Activated naive CD8-positive, alpha-beta T cell treated with anti-CD3 and anti-CD28 coated beads, Interleukin-2, amount 50 U/mL, for 24 hours (primary cell): Measurements from ENCODE around the gene KIF3B.
A peak's percentile ranks its signal among the peaks of the same experiment; 100 is the strongest.
"Not testable (repeated sequence)": the region's sequence is repeated elsewhere in the genome, so short reads cannot be mapped to it uniquely, and the experiment has no call there.

Experiments used
- ATAC-seq: fragments of 150-1000 bp; cut with Tn5 transposase; one replicate; pipeline ENCODE4 v1.10.0; 2021
- DNase-seq: peaks from one replicate; pipeline ENCODE4 v3.0.0; 2021
- H3K27ac Mint-ChIP-seq: one replicate; pipeline ENCODE4 v1.8.0; 2021; ENCODE audit warnings: mild to moderate bottlenecking, mixed read lengths
- H3K27me3 Mint-ChIP-seq: one replicate; pipeline ENCODE4 v1.8.0; 2021; ENCODE audit warnings: mixed read lengths
- H3K36me3 Mint-ChIP-seq: one replicate; pipeline ENCODE4 v1.8.0; 2021; ENCODE audit warnings: low read depth, mixed read lengths
- H3K4me1 Mint-ChIP-seq: one replicate; pipeline ENCODE4 v1.8.0; 2021; ENCODE audit warnings: mixed read lengths
- H3K4me3 Mint-ChIP-seq: one replicate; pipeline ENCODE4 v1.8.0; 2021; ENCODE audit warnings: mild to moderate bottlenecking, moderate library complexity, mixed read lengths
- H3K9me3 Mint-ChIP-seq: one replicate; pipeline ENCODE4 v1.8.0; 2021; ENCODE audit warnings: mixed read lengths

KIF3B gene

DNA sequence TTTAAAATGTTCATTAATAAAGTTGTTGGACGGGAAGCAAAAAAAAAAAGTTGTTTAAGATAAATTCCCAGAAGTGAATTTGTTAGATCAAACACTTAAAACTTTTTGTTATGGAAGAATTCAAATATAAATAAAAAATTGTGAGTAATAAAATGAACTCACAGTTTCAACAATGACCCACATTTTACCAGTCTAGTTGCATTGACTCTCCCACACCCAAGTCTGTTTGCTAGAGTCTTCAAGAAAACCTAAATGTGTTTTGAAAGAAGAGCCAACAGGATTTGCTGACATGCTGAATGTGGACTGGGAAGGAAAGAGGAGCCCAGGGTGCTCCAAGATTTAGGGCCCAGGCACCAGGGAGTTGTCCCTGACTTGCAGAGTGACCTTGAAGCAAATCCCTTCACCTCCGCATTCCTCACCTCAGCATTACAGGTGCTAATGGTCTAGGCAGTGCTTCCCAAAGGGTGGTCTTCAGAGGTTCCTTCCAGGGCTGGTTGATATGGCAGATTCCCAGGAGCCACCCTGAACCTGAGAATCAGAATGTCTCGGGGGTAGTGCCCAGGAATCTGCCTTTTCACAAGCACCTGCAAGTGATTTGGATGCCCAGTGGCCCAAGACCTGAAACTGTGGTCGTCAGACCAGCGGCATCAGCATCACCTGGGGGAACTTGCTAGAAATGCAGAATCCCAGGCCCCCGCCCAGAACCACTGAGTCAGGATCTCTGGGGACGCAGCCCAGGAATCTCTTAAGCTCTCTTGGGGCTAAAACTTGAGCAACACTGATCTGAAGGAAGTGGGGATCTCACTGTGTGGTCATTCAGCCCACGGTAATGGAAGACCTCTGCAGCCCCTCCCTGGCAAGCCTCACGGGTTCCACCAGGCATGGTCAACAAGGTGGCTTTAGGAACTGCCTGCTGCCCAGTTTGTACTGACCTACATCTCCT, 38.7 kb upstream of the KIF3B start:
- Mint-ChIP-seq H3K36me3 (peaks cover 29% of the 10 kb centered on the region), H3K27ac (no peak overlapping the region), H3K4me3 (no peak overlapping the region), H3K27me3 (no peaks in the 10 kb centered on the region), H3K4me1 (peaks cover 49% of the 10 kb centered on the region), H3K9me3 (no peaks in the 10 kb centered on the region)
- DNase-seq (no peak), ATAC-seq (no peak)

DNA sequence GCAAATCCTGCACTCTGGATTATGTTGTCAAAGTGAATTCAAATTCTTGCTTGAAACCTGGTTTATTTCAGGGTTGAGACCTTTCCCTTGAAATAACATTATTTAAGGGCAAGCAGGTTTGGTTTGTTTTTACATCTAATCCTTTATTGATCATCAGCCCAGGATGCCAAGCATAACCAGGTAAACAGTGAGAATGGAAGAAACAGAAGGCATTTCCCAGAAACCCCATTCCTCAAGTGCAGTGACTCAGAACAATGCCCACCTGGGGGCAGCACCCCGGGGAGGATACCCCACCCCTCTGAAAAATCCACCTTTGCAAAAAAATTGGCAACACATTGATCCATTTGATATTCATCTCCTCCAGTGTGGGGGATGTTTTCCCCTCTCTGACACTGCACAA, 37.2 kb upstream of the KIF3B start:
- H3K36me3 Mint-ChIP-seq, result peaks cover 15% of the 10 kb centered on the region
- peaks cover 52% of the 10 kb centered on the region for H3K4me1 Mint-ChIP-seq
- no peak overlapping the region for H3K4me3 Mint-ChIP-seq
- no peak for ATAC-seq
- no peaks in the 10 kb centered on the region for H3K9me3 Mint-ChIP-seq
- H3K27ac Mint-ChIP-seq, result peak overlapping the region; percentile 25
- DNase-seq, result no peak
- no peaks in the 10 kb centered on the region for H3K27me3 Mint-ChIP-seq

DNA sequence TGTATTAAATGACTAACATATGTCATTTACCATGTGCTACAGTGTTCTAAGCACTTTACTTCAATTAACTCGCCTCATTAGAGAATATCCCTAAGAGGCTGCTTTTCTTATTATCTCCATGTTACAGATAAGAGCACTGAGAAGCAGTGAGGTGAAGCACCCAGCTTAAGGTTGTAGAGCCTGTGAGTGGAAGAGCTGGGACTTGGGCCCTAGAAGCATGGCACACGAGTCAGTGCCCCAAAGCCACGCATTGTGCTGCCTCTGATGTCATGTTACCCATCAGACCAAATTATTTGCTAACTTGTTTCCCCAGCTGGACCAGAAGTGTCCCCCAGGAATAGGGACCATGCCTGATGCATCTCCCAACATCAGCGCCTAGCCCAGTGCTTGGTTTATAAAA, 35.6 kb upstream of the KIF3B start:
- no peak overlapping the region for H3K4me3 Mint-ChIP-seq
- ATAC-seq (peak; percentile 56), DNase-seq (no peak)
- no peaks in the 10 kb centered on the region for H3K9me3 Mint-ChIP-seq
- H3K4me1 Mint-ChIP-seq, result peaks cover 55% of the 10 kb centered on the region
- H3K27me3 Mint-ChIP-seq, result no peaks in the 10 kb centered on the region
- no peak overlapping the region for H3K27ac Mint-ChIP-seq
- H3K36me3 Mint-ChIP-seq, result peaks cover 3% of the 10 kb centered on the region

DNA sequence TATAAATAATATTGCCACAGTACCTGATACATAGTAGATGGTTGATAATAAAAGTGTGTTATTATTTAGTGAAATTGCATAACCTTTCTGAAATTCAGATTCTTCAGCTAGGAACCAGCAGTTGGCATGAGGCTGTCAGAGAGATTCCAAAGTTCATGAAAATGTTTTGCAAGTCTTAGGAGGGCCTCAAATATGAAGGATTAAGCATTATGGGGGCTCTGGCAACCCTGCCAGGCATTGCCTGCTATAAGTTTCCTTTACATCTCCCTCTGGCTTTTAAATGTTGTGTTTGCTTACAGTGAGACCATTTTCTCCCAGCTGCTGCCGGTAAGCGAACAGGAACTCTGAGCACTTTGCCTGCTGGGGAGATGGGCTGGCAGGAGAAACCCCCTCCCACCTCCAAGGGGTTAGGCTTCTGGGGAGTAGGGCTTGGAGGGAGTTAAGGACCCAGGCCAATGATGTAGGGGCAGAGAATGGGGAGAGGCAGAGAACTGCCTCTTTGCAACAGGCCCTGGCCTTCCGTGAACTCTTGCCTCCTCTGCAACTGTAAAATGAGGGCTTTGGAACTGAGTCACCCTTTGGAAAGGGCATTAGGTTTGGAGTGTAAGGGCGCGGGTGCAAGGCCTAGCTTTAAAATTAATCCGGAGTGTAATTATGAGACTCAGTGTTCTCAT, 33.2 kb upstream of the KIF3B start:
- peaks cover 61% of the 10 kb centered on the region for H3K4me1 Mint-ChIP-seq
- no peak for ATAC-seq
- H3K36me3 Mint-ChIP-seq, result peaks cover 2% of the 10 kb centered on the region
- H3K27ac Mint-ChIP-seq, result peak overlapping the region; percentile 53
- H3K4me3 Mint-ChIP-seq, result no peak overlapping the region
- DNase-seq, result no peak
- H3K9me3 Mint-ChIP-seq, result no peaks in the 10 kb centered on the region
- H3K27me3 Mint-ChIP-seq, result no peaks in the 10 kb centered on the region

DNA sequence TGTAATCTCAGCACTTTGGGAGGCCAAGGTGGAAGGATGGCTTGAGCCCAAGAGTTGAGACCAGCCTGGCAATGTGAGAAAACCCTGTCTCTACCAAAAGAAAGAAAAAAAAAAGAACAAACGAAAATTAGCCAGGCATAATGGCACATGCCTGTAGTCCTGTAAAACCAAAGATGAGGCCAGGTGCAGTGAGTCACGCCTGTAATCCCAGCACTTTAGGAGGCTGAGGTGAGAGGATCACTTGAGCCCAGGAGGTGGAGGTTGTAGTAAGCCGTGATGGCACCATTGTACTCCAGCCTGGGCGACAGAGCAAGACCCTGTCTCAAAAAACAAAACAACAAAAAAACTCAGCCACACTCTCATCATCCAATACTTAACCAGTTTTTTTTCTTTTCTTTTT, 32.5 kb upstream of the KIF3B start:
- H3K4me1 Mint-ChIP-seq, result peaks cover 61% of the 10 kb centered on the region
- H3K27me3 Mint-ChIP-seq, result no peaks in the 10 kb centered on the region
- ATAC-seq (no peak), DNase-seq (no peak)
- peak overlapping the region; percentile 53 for H3K27ac Mint-ChIP-seq
- no peak overlapping the region for H3K4me3 Mint-ChIP-seq
- no peaks in the 10 kb centered on the region for H3K9me3 Mint-ChIP-seq
- H3K36me3 Mint-ChIP-seq, result peaks cover 4% of the 10 kb centered on the region

DNA sequence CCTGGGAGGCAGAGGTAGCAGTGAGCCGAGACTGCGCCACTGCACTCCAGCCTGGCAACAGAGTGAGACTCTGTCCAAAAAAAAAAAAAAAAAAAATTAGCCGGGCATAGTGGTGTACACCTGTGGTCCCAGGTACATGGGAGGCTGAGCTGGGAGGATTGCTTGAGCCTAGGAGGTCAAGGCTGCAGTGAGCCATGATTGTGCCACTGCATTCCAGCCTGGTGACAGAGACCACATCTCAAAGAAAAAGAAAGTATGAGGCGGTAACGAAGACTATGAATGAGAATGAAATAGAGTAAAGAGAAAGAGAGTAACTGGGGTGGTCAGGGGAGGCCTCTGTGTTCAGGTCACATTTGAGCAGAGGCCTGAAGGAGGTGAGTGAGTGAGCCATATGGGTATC, 31.2 kb upstream of the KIF3B start:
- H3K4me1 Mint-ChIP-seq, result peaks cover 61% of the 10 kb centered on the region
- not testable (repeated sequence) for H3K27me3 Mint-ChIP-seq

DNA sequence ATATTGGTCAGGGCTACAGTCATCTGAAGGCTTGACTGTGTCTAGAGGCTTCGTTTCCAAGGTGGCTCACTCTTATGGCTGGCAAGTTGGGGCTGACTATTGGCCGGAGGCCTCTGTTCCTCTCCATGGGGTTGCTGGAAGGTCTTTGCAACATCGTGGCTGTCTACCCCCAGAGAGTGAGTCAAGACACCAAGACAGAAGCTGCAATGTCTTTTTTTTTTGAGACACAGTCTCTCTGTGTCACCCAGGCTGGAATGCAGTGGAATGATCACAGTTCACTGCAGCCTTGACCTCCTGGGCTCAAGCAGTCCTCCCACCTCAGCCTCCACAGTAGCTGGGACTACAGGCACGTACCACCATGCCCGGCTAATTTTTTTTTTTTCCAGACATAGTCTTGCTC, 29.4 kb upstream of the KIF3B start:
- H3K4me1 Mint-ChIP-seq, result peaks cover 71% of the 10 kb centered on the region
- DNase-seq (no peak), ATAC-seq (peak; percentile 3)
- H3K27me3 Mint-ChIP-seq, result no peaks in the 10 kb centered on the region
- peak overlapping the region; percentile 84 for H3K27ac Mint-ChIP-seq
- H3K9me3 Mint-ChIP-seq, result no peaks in the 10 kb centered on the region
- H3K36me3 Mint-ChIP-seq, result peaks cover 16% of the 10 kb centered on the region
- no peak overlapping the region for H3K4me3 Mint-ChIP-seq

More for the DNA sequence above, 31.2 kb upstream of the KIF3B start:
- H3K36me3 Mint-ChIP-seq, H3K4me3 Mint-ChIP-seq, H3K9me3 Mint-ChIP-seq, ATAC-seq, DNase-seq: not testable (repeated sequence)
- H3K27ac Mint-ChIP-seq, result peak overlapping the region; percentile 67

DNA sequence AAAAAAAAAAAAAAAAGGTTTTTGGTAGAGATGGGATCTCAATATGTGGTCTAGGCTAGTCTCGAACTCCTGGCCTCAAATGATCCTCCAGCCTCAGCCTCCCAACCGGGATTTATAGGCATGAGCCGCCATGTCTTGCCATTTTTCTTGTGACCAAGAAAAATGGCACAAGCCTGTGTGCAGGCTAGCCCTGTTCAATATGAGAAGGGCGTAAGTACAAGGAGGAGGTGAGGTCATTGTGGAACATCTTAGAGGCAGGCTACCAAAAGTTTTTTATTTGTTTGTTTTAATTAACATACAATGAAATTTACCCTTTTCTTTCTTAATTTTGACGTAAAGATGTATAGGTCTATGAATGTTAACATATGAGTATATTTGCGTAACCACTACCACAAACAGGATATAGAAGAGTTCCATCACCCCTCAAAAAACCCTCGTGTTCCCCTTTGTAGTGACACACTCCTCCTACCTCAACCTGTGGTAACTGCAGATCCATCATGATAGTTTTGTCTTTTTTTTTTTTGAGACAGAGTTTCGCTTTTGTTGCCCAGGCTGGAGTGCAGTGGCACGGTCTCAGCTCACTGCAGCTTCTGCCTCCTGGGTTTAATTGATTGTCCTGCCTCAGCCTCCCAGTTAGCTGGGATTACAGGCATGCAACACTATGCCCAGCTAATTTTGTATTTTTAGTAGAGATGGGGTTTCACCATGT, 28.3 kb upstream of the KIF3B start:
- Mint-ChIP-seq H3K9me3 (peaks cover 5% of the 10 kb centered on the region), H3K27ac (peak overlapping the region; percentile 98), H3K36me3 (peaks cover 22% of the 10 kb centered on the region), H3K4me1 (peaks cover 81% of the 10 kb centered on the region), H3K27me3 (no peaks in the 10 kb centered on the region), H3K4me3 (peak overlapping the region; percentile 49)
- peak; percentile 75 for ATAC-seq
- peak; percentile 34 for DNase-seq

DNA sequence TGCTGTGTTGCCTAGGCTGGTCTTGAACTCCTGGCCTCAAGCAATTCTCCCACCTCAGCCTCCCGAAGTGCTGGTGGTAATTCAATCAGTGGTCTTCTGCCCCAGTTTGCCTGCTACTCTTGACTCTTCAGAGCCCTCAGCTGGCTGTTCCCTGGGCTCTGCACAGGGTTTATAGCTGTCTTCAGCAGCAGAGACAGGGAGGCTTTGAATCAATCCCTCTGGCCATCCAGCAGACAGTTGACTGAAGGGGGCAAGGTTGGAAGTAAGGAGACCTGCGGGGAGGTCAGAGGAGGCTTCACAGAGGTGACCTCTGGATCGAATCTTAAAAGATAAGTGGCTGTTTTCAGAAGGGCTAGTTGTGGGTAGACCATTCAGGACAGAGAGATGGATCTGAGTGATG, 26.0 kb upstream of the KIF3B start:
- Mint-ChIP-seq H3K9me3 (peaks cover 5% of the 10 kb centered on the region), H3K27ac (peak overlapping the region; percentile 98)

DNA sequence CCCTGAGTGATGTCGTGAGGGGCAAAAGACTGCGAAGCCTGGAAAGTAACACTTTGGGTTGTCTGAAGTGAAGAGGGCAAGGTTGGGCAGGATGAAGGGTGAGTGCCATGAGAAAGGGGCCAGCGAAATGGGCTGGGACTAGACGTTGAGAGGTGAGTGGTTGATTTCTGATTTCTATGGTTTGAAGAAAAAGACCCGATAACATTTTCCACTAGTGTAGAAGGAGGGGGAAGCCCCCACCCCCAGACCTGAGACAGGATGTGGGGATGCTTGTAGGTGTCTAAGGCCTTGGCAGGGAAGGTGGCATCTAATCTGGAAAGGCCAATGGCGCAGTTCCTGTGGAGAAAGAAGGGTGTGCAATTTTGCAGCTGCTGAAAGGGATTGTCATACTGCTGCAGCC, 25.3 kb upstream of the KIF3B start:
- Mint-ChIP-seq H3K4me1 (peaks cover 87% of the 10 kb centered on the region), H3K9me3 (peaks cover 5% of the 10 kb centered on the region), H3K27me3 (no peaks in the 10 kb centered on the region), H3K27ac (peak overlapping the region; percentile 98), H3K4me3 (peak overlapping the region; percentile 79), H3K36me3 (peaks cover 22% of the 10 kb centered on the region)
- DNase-seq (peak; percentile 92), ATAC-seq (peak; percentile 80)

More for the DNA sequence above, 26.0 kb upstream of the KIF3B start:
- H3K36me3 Mint-ChIP-seq, result peaks cover 22% of the 10 kb centered on the region
- no peaks in the 10 kb centered on the region for H3K27me3 Mint-ChIP-seq
- ATAC-seq (no peak), DNase-seq (peak; percentile 37)
- H3K4me1 Mint-ChIP-seq, result peaks cover 86% of the 10 kb centered on the region
- peak overlapping the region; percentile 79 for H3K4me3 Mint-ChIP-seq

DNA sequence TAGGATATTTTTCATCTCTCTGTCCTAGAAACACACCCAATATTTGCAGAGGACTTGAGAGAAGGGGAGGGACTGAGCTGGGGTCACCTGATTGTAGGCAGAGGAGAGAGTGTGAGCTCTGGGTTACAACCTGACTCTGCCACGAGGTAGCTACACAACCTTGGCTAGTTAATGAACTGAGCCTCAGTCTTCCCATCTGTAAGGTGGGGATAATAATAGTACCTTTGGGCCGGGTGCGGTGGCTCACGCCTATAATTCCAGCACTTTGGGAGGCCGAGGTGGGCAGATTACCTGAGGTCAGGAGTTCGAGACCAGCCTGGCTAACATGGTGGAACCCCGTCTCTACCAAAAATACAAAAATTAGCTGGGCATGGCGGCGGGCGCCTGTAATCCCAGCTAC, 16.5 kb upstream of the KIF3B start:
- not testable (repeated sequence) for H3K27me3 Mint-ChIP-seq, H3K27ac Mint-ChIP-seq, DNase-seq, H3K9me3 Mint-ChIP-seq, ATAC-seq, H3K36me3 Mint-ChIP-seq, H3K4me3 Mint-ChIP-seq
- peaks cover 20% of the 10 kb centered on the region for H3K4me1 Mint-ChIP-seq

DNA sequence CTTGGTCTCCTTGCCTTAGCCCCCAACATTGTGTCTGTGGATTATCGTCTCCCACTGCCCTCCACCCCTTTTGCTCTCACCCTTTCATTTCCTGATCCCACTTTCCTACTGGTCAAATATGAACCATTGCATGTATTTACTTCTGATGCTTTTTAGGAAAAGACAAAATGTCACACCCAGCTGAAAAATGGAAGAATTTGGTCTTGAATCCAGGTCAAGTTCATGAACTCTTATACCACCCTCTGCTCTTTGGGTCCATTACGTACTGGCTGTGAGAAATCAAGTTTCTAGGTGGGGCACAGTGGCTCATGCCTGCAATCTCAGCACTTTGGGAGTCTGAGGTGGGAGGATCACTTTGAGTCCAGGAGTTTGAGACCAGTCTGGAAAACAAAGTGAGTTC, 15.8 kb upstream of the KIF3B start:
- no peaks in the 10 kb centered on the region for H3K27me3 Mint-ChIP-seq
- H3K36me3 Mint-ChIP-seq, result peaks cover 1% of the 10 kb centered on the region
- no peak overlapping the region for H3K4me3 Mint-ChIP-seq
- H3K27ac Mint-ChIP-seq, result no peak overlapping the region
- no peaks in the 10 kb centered on the region for H3K9me3 Mint-ChIP-seq
- ATAC-seq (no peak), DNase-seq (no peak)
- H3K4me1 Mint-ChIP-seq, result peaks cover 13% of the 10 kb centered on the region

DNA sequence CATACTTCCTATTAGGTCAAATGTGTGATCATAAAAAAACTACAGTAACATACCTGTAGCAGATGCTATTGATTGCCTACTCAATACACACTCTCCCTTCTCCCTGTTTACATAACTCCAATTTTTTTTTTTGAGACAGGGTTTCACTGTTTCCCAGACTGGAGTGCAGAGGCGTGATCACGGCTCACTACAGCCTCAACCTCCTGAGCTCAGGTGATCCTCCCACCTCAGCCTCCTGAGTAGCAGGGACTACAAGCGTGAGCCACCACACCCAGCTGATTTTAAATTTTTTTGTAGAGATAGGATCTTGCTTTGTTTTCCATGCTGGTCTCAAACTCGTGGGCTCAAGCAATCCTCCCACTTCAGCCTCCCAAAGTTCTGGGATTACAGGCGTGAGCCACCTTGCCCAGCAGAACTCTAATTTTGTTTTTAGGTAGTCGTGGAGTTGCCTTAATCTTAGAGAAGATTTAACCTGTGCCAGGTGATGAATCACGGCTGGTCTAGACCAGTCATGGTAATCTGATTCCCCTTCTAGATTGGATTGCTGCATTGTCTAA, 14.0 kb upstream of the KIF3B start:
- no peak for DNase-seq
- Mint-ChIP-seq H3K4me3 (no peak overlapping the region), H3K27ac (no peak overlapping the region), H3K4me1 (no peaks in the 10 kb centered on the region), H3K36me3 (peaks cover 1% of the 10 kb centered on the region), H3K27me3 (no peaks in the 10 kb centered on the region), H3K9me3 (no peaks in the 10 kb centered on the region)
- no peak for ATAC-seq

DNA sequence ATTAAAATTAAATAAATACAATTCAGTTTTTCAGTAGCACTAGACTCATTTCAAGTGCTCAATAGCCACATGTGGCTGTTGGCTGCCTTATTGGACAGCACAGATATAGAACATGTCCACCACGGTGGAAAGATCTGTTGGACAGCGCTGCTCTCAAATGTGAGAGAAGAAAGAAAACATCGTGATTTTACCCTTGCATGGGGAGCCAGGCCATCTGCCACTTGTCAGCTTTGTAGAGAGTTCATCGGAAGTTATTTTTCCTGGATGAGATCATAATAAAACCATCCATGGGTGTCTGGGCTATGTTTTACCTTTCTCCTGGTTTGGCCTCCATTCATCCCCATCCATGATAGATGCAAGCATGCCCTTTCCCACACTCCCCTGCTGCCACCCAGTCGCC, 5.8 kb upstream of the KIF3B start:
- no peaks in the 10 kb centered on the region for H3K27me3 Mint-ChIP-seq
- H3K9me3 Mint-ChIP-seq, result peaks cover 20% of the 10 kb centered on the region
- H3K27ac Mint-ChIP-seq, result no peak overlapping the region
- H3K36me3 Mint-ChIP-seq, result peaks cover 3% of the 10 kb centered on the region
- H3K4me1 Mint-ChIP-seq, result peaks cover 14% of the 10 kb centered on the region
- H3K4me3 Mint-ChIP-seq, result no peak overlapping the region
- DNase-seq, result no peak
- no peak for ATAC-seq
